ENCODE results near the gene PTPRCAP.
A peak's percentile ranks its signal among the peaks of the same experiment; 100 is the strongest.
"Not testable (repeated sequence)": the region's sequence is repeated elsewhere in the genome, so short reads cannot be mapped to it uniquely, and the experiment has no call there.

The PTPRCAP gene

GRCh38 chr11:67437082-67437808, at the start of gene PTPRCAP:
Gene PTPRCAP, minus strand, starts transcription at chr11:67437682. Its CDS starts 63 bp downstream, at chr11:67437619.
- no peak for TF ChIP-seq CTCF (IDR thresholded peaks at IDR 0.05; ENCODE audit: insufficient read depth, low read length, poor library complexity, severe bottlenecking)
- DNase-seq (ENCODE audit: extremely low read depth, insufficient read length) = peak; percentile 83
- Histone ChIP-seq H3K4me3 (replicated peaks; ENCODE audit: low read depth, low read length) (peak within 1 kb of the TSS; percentile 76), H3K27me3 (replicated peaks; ENCODE audit: control insufficient read depth, insufficient read depth, low read length) (no peaks in the 10 kb centered on the region), H3K36me3 (ENCODE audit: control insufficient read depth, insufficient read depth, low read length) (peaks cover 28% of the 10 kb centered on the region)

- H3K27me3 ChIP-seq (replicated peaks; ENCODE audit: control insufficient read depth, insufficient read depth, low read length) = no peaks in the 10 kb centered on the region
- no peak for TF ChIP-seq CTCF (IDR thresholded peaks at IDR 0.05; ENCODE audit: insufficient read depth, low read length, poor library complexity, severe bottlenecking)
- H3K4me3 ChIP-seq (replicated peaks; ENCODE audit: low read depth, low read length) = no peak overlapping the region
- peak; percentile 87 for DNase-seq (ENCODE audit: extremely low read depth, insufficient read length)
- H3K36me3 ChIP-seq (ENCODE audit: control insufficient read depth, insufficient read depth, low read length) = peaks cover 19% of the 10 kb centered on the region
Observed at GRCh38 chr11:67486481-67487195, 49.2 kb upstream of the PTPRCAP start.

GRCh38 chr11:67485873-67486361, 48.4 kb upstream of the PTPRCAP start:
- not testable (repeated sequence) for H3K27me3 ChIP-seq (replicated peaks; ENCODE audit: control insufficient read depth, insufficient read depth, low read length); H3K4me3 ChIP-seq (replicated peaks; ENCODE audit: low read depth, low read length)
- H3K36me3 ChIP-seq (ENCODE audit: control insufficient read depth, insufficient read depth, low read length) = peaks cover 14% of the 10 kb centered on the region
- peak; percentile 82 for DNase-seq (ENCODE audit: extremely low read depth, insufficient read length)

GRCh38 chr11:67484847-67485311, 47.4 kb upstream of the PTPRCAP start:
- H3K4me3 ChIP-seq (replicated peaks; ENCODE audit: low read depth, low read length) = peak overlapping the region; percentile 63
- H3K36me3 ChIP-seq (ENCODE audit: control insufficient read depth, insufficient read depth, low read length) = peaks cover 6% of the 10 kb centered on the region
- DNase-seq (ENCODE audit: extremely low read depth, insufficient read length) = peak; percentile 81
- TF ChIP-seq CTCF (IDR thresholded peaks at IDR 0.05; ENCODE audit: insufficient read depth, low read length, poor library complexity, severe bottlenecking) = no peak
- no peaks in the 10 kb centered on the region for H3K27me3 ChIP-seq (replicated peaks; ENCODE audit: control insufficient read depth, insufficient read depth, low read length)

GRCh38 chr11:67483831-67484665, 46.6 kb upstream of the PTPRCAP start:
- Histone ChIP-seq H3K27me3 (replicated peaks; ENCODE audit: control insufficient read depth, insufficient read depth, low read length) (no peaks in the 10 kb centered on the region), H3K4me3 (replicated peaks; ENCODE audit: low read depth, low read length) (peak overlapping the region; percentile 63), H3K36me3 (ENCODE audit: control insufficient read depth, insufficient read depth, low read length) (peaks cover under 1% of the 10 kb centered on the region; the same call in 1 of the 2 replicates)
- no peak for TF ChIP-seq CTCF (IDR thresholded peaks at IDR 0.05; ENCODE audit: insufficient read depth, low read length, poor library complexity, severe bottlenecking)
- DNase-seq (ENCODE audit: extremely low read depth, insufficient read length) = peak; percentile 50
